CD4-positive, alpha-beta T cell treated with Interleukin-6 for 4 hours (primary cell): ENCODE results near the gene ANKRD23.
"Not testable (repeated sequence)": the region's sequence is repeated elsewhere in the genome, so short reads cannot be mapped to it uniquely, and the experiment has no call there.

Source experiments
- DNase-seq: peaks from one replicate; pipeline ENCODE4 v3.0.0-alpha.2; 2020; ENCODE audit warnings: mixed read lengths

ANKRD23 gene

DNA sequence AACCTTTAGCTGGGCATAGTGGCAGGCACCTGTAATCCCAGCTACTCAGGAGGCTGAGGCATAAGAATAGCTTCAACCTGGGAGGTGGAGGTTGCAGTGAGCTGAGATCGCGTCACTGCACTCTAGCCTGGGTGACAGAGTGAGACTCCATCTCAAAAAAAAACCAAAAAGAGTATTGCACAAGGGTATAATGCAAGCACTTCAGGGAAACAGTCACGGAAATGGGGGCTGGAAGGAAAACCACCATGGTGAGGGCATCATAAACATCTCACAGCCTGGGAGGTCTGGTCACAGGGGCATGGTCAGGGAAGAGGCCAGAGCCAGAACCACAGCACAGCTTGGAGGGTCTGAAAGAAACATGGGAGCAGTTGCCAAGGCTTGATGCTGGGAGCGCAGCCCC is 19.2 kb upstream of the ANKRD23 start:
- DNase-seq, result not testable (repeated sequence)

- no peak for DNase-seq
Measured at GRCh38 chr2:96861074-96861473, 17.3 kb upstream of the ANKRD23 start.

- peak; percentile 56 for DNase-seq
Measured at GRCh38 chr2:96860065-96861029, 16.5 kb upstream of the ANKRD23 start.

DNA sequence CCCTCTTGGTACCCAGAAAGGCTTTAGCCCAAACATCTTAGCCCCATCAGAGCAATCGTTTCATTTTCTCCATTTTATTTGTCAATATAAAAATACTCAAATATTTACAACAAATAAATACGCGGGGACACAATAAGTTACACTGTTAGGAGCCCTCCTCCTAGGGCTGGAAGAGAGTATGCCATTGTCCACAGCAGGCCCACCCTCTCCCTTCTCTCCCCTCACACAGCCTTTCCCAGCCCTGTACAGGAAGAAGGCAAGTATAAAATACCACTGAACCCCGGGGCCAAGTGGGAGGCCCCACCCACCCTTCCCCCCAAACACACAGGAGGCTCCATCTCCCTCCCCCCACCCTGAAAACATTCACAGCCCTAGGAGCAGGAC is 15.9 kb upstream of the ANKRD23 start:
- DNase-seq, result no peak

- DNase-seq, result no peak
Measured at GRCh38 chr2:96859099-96859649, 15.4 kb upstream of the ANKRD23 start.

DNA sequence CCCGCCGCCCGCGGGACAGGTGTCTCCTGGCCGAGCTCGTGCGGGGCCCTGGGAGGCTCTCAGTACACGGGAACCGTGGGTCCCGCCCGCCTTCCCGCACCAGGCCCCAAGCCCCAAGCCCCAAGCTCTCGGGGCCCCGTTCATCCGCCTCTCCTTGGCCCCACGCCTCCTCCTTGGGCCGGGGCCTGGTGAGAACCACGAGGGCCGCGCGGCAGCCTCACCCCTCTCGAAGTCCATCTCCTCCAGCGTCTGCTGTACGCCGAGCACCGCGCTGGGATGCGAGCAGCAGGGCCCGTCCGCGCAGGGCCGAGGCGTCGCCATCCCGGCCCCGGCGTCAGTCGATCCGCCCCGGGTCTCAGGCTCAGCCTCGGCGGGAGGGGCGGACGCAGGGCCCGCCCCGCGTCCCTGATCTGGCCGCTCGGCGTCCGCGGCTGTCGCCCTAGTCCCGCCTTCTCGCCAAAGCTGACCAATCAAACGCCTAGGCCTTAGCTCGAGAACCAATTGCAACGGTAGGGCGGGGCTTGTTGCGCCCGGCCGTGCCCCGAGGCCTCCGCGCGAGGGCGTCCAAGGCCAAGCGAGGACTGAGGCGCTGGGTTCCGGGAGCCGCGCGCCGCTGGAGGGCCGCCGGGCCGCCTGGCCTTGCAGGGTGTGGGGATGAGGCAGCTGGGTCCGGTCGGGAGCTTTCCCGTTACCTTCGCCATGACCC is 14.0 kb upstream of the ANKRD23 start, which contains the start of gene ANKRD39:
ANKRD39 (minus strand) TSS at position 350 of the 706 bp plus-strand sequence; CDS start at position 321, 29 bp downstream.
- DNase-seq, result peak; percentile 98

- DNase-seq, result peak; percentile 56
Measured at GRCh38 chr2:96856776-96857666, 13.2 kb upstream of the ANKRD23 start.

DNA sequence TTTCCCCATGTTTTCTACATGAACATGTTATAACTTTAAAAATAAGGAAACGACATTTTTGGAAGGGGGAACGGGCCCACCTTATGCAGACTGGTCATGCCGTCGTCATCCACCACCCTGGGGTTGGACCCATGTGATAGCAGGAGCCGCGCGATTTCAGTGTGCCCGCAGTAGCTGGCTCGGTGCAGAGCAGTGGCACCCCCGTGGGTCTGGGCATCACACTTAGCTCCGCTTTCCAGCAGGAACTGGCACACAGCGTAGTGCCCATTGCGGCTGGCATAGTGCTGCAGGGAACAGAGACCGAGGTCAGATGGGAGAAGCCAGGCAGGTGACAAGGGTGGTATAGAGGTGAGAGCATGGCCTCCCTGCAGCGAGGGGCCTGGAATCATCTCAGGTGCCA is 9.5 kb upstream of the ANKRD23 start:
- no peak for DNase-seq

GRCh38 chr2:96852667-96853066 is 8.8 kb upstream of the ANKRD23 start:
- DNase-seq, result no peak

- DNase-seq, result no peak
Measured at GRCh38 chr2:96848264-96848663, 4.4 kb upstream of the ANKRD23 start.

DNA sequence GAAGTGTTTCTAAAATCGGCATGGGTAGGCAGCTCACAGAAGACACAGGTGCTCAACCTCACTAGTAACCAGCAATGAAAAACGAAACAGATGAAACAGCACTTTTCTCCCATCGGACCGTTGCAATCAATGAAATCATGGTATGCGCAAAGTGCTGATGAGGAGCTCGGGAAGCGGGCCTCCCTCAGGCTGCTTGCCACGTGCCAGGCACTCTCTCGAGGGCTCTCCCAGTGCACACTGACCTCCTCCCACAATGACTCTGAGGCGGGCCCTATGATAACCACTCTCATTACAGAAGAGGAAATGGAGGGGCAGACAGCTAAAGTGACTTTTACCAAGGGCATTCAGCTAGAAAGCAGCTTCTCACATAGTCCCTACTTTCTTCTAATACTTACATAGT is 3.8 kb upstream of the ANKRD23 start:
- no peak for DNase-seq

DNA sequence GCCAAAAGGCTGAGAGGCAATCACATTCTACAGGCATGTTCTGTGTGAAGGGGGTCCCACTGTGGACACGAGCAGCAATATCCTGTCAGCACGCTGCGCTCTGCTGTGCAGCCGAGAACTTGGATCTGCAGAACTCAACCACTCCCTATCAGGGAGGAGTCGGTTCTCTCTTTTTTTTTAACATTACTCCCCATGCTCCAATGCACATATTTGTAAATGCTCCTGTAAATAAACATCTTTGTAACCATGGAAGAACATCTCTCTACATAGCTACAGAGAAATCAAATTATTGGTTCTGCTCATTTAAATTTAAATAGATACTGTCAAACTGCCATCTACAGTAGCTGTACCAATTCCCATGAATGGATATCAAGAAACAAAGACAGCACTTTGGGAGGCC is 3.0 kb upstream of the ANKRD23 start:
- DNase-seq, result no peak

DNA sequence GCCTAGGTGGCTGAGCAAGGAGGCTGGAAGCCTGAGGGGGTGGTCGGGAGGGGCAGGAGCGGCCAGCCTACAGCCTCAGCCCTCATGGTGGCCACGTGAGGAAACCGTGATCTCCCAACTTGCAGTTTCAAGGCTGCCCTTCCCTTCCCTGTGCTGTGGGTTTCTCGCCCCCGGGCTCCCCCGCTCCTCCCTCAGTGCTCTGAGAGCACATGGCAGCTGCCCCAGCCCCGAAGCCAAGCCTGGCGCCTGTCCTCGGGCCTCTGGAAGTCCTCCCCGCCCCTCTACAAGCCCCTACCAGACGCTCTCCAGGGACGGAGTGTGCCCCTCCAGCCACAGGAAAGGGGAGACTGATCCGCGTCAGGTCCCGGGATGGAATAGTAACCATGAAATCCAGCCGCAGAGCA is 586 bp upstream of the ANKRD23 start:
- no peak for DNase-seq

DNA sequence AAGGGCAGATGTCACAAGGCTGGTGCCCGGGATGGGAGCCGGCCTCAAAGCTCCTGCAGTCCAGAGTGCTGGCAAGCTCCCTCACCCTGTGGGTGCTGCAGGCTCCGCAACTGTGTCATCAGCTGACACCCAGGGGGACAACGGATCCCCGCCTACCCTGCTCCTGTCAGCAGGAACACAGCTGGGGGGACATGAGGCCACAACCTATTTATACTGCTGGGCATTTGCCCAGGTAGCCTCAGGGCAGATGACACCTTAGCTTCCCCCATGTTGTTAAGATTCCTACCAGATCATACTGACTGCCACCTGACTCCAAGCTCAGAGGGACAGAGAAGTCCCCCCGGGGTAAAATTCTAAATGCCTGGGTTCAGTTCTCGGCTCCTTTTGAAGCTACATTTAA is 1.2 kb downstream of the ANKRD23 start:
- no peak for DNase-seq

DNA sequence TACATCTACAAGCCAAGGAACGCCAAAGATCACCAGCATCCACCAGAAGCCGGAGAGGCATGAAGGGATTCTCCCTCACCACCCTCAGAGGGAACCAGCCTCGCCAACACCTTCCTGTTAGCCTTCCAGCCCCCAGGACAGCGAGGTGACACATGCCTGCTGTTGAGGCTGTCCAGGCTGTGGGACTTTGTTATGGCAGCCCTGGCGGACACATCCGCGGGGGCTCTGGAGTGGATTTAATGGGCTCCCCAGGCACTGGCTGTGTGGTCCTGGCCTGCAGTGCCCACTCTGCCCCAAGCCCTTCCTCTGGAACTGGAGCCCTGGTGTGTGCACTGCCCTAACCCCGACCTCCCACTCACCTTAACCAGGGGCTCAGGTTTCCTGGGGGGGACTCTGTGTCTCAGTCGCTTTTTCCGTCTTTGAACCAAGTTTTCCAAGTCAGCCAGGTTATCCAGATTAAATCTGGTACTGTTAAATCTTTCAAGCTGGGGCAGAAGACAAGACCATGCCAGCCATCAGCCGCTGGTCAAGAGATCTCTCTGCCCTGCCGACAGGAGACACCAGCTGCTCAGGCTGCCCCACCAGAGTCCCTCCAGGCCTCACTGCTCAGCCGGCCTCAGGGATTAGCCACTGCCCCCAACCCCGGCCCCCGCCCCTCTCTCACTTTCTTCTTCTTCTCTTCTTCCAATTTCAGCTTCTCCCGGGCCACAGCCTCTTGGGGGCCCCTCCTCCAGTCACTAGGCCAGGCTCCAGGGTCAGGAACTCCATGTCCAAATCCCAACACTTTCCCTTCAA is 1.9 kb downstream of the ANKRD23 start:
- DNase-seq, result no peak

- no peak for DNase-seq
Measured at GRCh38 chr2:96839875-96840850, 3.7 kb downstream of the ANKRD23 start.

DNA sequence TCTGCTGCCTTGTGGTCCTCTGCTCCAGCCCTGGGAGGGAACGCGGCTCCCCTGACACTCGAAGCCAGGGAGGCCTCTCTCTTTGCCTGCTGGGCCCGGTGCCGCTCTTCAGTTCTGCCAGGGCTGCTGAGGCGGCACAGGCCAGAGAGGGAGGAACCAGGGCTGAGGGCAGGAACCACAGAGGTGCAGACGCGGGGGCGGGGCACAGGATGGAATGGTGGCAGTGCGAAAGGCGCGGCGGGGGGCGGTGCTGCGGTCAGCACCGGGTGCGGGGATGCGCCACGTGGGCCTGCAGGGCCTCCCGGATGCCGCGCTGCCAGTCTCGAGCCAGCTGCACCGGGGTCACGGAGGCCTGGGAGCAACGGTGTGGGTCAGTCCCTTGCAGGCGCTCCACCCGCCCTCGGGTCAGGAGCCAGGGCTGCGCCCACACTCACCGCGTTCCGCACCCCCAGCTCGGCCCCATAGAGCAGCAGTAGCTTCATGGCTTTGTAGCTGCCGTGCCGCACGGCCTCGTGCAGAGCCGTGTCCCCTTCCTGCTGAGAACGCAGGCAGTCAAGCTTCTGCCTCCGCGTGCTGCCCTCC is 4.4 kb downstream of the ANKRD23 start:
- peak; percentile 94 for DNase-seq

GRCh38 chr2:96838345-96839292 is 5.2 kb downstream of the ANKRD23 start:
- DNase-seq, result no peak

DNA sequence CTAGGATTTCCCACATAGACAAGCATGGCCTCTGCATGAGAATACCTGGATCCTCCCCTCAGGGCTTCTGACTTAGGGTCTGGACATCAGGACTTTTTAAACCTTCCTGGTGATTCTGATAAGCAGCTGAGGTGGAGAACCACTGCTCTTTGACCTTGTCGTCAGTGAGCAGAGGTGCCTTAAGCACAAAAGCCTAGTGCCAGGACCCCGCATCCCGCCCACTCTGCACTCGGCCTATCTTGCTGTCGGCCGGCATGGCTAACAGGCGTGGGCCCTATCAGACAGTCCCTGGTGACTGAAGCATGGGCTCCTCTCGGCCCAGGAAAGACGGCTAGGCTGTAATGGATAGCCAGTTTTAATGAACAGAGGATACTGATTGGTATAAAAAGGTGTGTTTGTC is 6.2 kb downstream of the ANKRD23 start:
- DNase-seq, result no peak
